Measurements from ENCODE around the gene SYNGR3.

DNA sequence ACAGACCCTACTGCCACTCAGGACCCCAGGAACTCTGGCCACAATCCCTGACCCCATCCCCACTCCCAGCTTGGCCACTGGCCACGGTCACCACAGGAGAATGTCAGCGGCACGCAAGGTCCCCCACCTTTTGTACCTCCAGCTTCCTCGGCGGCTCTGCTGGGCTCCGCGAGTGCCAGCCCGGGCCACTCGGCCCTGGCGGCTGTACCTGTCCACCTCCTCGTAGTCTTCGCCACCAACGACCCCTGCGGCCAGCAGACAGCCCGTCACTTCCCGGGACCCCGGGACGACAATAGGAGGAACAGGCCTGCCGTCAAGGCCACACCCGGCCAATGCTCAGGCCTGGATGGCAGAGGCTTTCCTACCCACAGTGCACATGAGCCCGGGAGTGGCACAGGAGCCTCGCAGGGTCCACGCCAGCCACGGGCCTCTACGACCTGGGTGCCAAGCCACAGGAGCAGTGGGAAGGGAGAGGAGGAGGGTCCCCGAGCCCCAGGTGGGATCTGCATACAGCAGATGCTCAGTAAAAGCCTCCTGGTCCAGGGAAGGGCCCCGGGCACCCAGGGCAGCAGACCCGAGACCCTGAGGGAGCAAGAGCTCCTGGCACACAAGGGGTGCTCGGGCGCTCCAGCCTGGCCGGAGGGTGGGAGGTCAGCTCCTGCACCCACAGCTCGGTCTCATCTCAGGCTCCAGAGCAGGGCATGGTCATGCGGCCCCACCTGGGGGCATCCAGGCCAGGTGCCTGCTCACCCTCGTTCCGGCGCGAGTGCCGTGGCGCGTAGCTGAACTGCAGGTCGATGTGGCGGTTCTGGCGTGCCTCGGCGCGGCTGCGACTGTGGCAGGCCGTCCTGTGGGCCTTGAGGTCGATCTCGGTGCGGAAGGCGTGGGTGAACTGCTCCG, 11.9 kb downstream of the SYNGR3 start:
- no peak for TF ChIP-seq EZH2 (IDR thresholded peaks at IDR 0.05; ENCODE audit: borderline replicate concordance, low read length)
- TF ChIP-seq, protein P1, sequence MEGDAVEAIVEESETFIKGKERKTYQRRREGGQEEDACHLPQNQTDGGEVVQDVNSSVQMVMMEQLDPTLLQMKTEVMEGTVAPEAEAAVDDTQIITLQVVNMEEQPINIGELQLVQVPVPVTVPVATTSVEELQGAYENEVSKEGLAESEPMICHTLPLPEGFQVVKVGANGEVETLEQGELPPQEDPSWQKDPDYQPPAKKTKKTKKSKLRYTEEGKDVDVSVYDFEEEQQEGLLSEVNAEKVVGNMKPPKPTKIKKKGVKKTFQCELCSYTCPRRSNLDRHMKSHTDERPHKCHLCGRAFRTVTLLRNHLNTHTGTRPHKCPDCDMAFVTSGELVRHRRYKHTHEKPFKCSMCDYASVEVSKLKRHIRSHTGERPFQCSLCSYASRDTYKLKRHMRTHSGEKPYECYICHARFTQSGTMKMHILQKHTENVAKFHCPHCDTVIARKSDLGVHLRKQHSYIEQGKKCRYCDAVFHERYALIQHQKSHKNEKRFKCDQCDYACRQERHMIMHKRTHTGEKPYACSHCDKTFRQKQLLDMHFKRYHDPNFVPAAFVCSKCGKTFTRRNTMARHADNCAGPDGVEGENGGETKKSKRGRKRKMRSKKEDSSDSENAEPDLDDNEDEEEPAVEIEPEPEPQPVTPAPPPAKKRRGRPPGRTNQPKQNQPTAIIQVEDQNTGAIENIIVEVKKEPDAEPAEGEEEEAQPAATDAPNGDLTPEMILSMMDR (IDR thresholded peaks at IDR 0.05; ENCODE audit: low read length), result no peak

Measured in OCI-LY1 (cell line).